GM19035 (cell line): ENCODE measurements around the gene PKNOX2.

Experiments
- ATAC-seq: cut with Tn5 transposase; IDR thresholded peaks from one replicate; pipeline ENCODE4 v1.9.1; 2021; ENCODE audit not compliant: unreplicated experiment

Gene PKNOX2

GRCh38 chr11:125376117-125376516, 211.6 kb downstream of the PKNOX2 start:
- ATAC-seq, result no peak

- no peak for ATAC-seq
Observed at GRCh38 chr11:125376856-125377255, 212.3 kb downstream of the PKNOX2 start.

DNA sequence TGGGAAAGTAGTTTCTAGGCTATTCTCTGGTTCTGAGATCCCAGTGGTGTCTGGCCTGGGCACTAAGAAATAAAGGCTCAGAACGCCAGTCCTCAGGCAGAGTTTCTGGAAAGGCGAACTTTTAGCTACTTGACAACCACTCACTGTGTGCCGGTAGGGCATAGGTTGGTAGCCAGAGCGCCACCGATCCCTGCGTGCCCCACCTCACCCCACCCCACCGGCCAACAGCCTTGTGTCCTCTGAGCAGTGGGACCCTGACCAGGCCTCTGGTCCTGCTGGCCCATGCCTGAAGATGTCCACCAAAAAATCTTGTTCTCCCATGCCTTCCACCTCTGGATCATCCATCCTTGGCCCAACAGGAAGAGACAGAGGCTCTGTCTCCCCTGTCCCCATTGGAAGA, 213.5 kb downstream of the PKNOX2 start:
- no peak for ATAC-seq

DNA sequence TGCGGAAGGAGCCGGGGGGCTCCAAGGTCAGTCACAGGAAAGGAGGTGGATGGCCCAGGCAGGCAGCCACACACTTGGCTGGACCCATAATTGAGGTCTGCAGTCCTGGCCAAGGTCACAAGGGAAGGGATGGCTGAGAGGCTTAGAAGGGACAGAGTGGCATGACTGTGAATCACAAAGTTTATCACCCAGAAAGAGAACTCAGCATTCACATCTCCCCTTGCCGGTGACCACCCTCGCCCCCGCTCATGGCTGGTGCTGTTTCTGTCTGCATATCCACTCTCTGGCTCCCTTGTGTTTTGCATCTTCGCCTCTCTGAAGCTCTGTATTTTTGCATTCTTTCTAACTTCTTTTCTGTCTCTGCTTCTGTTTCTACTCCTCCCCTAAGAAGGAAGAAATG, 214.0 kb downstream of the PKNOX2 start:
- ATAC-seq, result no peak

DNA sequence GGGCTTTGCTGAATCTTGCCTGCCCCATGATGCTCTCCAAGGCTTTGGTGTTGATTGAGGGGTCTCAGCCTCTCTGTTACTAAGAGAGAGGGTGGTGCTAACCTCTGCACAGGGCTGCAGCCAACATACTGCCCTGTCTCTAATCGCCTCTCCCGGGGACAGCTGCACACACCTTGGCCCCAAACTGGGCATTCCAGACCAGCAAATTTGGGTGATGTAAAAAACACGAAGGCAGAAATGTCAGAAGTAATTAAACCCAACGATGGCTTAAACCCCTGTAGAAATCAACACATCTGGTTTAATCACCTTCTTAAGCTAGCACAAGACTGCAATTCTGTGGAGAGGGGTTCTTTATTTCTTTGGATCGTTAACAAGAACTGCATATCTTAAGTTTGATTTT, 215.0 kb downstream of the PKNOX2 start:
- ATAC-seq, result no peak

DNA sequence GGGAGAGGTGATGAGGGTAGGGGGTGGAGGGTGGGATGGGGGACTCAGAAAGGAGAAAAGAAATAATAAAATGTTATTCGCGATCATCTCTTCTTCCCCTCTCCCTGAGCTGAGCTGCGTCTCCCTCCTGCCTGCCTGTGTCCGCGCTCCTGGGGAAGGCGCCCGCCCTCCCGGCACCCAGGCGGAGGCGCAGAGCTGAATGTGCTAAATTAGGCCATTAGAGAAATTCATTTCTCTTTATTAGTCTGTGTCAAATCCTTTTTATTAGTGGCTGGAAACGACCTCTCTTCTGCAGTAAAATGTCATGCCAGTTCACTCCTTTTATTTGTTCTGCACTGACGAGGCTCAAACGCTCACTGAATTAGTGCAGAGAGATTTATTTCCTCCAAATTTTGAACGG, 215.4 kb downstream of the PKNOX2 start:
- ATAC-seq, result no peak

DNA sequence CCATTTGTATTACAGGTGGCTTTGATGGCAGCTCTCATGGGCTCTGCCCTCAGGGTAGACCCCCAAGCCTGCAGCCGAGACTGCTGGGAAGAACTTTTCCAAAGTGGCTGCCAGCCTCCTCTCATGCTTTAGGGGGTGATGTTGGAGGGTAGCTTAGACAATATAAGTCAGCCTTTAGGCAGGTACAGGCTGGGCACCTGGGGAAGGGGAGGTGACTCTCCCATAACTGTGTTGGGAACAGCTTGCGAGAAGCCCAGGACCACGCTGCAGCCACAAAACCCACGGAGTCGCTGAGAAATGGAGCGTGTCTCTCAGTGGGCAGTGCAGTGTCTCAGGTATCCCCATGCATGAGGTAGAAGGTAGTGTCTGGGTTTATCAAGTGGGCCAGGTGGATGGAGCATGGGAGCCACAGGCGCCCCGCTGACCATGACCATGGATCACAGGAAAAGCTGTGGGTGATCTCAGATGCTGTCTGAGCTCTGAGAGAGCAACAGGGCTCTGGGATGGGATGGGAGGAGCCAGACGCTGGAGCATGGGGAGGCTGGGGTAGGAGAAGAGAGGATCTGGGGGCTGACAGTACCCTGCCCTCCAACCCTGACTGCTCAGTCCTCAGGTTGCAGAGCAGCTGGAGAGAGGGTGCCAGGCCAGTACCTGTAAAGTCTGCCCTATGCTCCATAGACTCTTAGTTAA, 216.3 kb downstream of the PKNOX2 start:
- ATAC-seq, result no peak

DNA sequence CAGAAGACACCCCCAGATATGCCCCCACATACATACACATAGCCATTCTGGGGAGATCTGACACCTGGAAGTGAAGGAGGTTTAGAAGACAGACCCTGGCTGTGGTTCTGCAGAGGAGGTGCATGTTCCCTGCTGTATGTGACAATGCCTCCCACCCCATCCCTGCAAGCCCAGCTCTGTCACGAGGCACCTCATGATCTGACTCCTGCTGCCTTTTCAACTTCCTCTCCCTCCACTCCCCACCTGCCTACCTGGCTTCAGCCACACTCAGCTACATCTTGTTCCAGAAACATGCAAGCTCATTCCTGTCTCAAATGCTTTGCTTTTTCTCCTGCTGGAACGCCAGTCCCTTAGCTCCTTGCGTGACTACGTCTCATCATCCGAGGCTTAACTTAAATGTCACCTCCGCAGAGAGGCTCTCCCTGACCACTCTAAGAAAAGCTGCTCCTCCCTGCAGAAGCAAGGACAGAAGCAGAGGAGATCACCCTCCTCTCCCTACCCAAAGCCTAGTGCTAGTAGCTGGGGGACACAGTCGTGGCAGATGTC, 217.0 kb downstream of the PKNOX2 start:
- no peak for ATAC-seq

DNA sequence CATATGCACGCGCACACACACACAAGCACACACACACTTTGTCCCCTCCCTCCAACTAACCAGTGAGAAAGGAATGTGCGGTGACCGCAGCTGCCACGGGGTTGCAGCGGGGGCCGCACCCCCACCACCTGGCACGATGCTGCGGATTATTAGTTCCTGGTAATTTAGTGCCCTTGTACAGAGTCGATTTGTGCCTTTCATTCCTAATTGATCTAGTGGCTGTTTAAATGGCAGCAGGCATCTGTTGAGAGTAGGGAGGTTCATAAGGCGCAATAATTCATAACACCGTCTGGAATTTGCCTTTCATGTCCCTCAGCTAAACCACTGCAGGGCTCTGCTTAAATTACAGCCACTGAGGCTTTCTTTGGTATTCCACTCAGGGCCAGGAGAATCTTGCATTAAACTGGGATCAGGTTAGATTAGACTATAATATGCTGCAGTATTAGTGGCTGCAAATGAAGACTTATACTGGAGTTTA, 217.8 kb downstream of the PKNOX2 start:
- ATAC-seq, result no peak

- ATAC-seq, result no peak
Observed at GRCh38 chr11:125382822-125383221, 218.3 kb downstream of the PKNOX2 start.

- no peak for ATAC-seq
Observed at GRCh38 chr11:125384825-125385224, 220.3 kb downstream of the PKNOX2 start.

DNA sequence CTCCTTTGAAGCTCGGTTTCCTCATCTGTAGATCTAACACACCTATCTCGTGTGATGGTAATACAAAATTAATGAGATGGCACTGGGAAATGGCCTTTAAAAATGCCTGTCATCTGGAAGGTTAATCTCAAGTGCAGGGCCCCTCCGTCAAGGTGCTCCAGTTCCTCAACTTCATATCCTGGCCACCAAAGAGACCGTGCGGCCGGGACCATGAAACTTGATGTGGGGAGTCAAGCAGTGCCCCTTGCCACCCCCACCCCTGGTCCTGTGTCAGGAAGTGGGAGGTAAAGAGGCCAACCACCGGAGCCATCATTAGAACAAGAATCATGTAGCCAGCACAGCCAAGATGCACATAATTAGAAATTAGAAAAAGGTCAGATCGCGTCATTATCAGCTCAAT, 223.3 kb downstream of the PKNOX2 start:
- no peak for ATAC-seq

DNA sequence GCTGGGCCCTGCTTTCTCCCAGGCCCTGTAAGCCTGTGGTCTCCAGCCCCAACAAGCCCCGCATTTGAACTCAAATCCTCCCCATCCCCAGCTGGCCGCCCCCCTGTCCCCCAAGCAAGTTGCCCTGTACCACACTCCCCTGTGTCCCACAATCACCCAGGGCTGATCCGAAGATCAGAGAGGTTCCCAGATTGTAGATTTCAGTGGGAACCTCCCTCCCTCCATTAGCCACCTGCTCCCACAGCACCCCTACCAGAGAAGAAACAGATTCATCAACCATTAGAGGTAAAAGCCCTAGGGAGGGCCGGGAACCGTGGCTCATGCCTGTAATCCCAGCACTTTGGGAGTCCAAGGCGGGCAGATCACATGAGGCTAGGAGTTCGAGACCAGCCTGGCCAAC, 224.1 kb downstream of the PKNOX2 start:
- ATAC-seq, result no peak

GRCh38 chr11:125389339-125390166, 225.0 kb downstream of the PKNOX2 start:
- ATAC-seq, result no peak

GRCh38 chr11:125390946-125391345, 226.4 kb downstream of the PKNOX2 start:
- no peak for ATAC-seq

DNA sequence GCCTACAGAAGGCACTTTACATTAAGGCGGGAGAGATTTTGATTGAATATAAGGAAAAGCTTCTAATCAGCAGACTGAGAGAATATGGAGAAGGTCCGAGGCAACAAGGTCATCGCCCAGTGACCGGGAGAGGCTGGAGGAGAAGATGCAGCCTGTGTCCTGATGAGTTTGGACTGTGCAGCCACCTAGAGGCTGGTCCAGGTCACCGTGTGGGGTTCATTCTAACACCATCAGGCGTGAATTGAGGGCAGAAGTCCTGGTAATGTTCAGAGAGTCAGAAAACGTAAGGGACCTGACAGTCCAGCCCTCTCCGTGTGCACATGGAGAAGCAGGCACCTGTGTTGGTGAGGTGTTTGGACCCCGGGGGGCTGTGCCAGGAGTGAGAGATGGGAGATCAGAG, 228.8 kb downstream of the PKNOX2 start:
- ATAC-seq, result no peak

GRCh38 chr11:125394296-125394695, 229.7 kb downstream of the PKNOX2 start:
- ATAC-seq, result no peak

- no peak for ATAC-seq
Observed at GRCh38 chr11:125397421-125397820, 232.9 kb downstream of the PKNOX2 start.

DNA sequence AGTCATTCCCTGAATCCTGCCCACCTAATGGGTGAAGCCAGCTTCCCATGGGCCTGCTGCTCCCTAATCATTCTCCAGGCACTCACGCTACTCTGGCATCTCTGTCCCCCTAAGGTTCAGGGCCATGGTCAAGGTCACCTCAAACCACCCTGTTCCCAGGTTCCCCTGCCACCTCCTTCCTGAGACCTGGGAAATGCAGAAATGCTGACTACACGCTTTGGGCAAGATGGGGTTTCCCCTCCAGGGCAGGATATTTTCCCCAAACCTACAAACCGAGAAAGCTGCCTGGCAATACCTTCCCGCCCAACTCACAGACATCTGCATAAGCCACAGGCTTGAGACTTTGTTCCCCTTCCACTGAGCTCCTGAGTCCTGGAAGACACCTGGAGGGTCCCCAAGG, 233.9 kb downstream of the PKNOX2 start:
- no peak for ATAC-seq

GRCh38 chr11:125398994-125399640, 234.6 kb downstream of the PKNOX2 start:
- ATAC-seq, result no peak

GRCh38 chr11:125399945-125400344, 235.4 kb downstream of the PKNOX2 start:
- no peak for ATAC-seq

- no peak for ATAC-seq
Observed at GRCh38 chr11:125401235-125401634, 236.7 kb downstream of the PKNOX2 start.
